ENCODE data around the gene RABL2B. TPM values are rescaled to one million over a fixed set of nuclear protein-coding genes. Genes with fewer than 3 reads are reported as not detected.

RABL2B gene
- total RNA-seq, 2 donors from 2014 or later = 10.6 to 18.5 TPM

- 62 to 74% methylated on average over 10 to 12 of the region's 13 CpGs for WGBS, 2 donors
Measured at GRCh38 chr22:50737728-50738648, 45.4 kb downstream of the RABL2B start, which contains the start of gene ACR. Gene ACR, plus strand, starts transcription at chr22:50738204. Its CDS starts 32 bp downstream, at chr22:50738236.

GRCh38 chr22:50735739-50736030, 47.8 kb downstream of the RABL2B start:
- Histone ChIP-seq H3K36me3 (replicated peaks in 1 of 2; ENCODE audit: insufficient read depth in 1 of 2, low read depth in 2 of 2) (no peaks in the 10 kb centered on the region), H3K4me1 (peaks cover 10% of the 10 kb centered on the region), H3K27ac (no peak overlapping the region), H3K4me3 (no peak overlapping the region), H3K9me3 (no peaks in the 10 kb centered on the region), H3K27me3 (peaks cover 0 to 5% of the 10 kb centered on the region in 2 donors)
- no peak for DNase-seq
- 81% methylated on average over 6 of the region's 6 CpGs for WGBS, 2 donors
- TF ChIP-seq POLR2A (IDR thresholded peaks at IDR 0.05) (no peak), CTCF (IDR thresholded peaks at IDR 0.05) (no peak)
- no peak for ATAC-seq
- intact Hi-C loops (cut with DNase I) = no loop called here

More at GRCh38 chr22:50737728-50738648, 45.4 kb downstream of the RABL2B start, which contains the start of gene ACR:
- no peak for TF ChIP-seq CTCF (IDR thresholded peaks at IDR 0.05)
- Histone ChIP-seq H3K36me3 (replicated peaks in 1 of 2; ENCODE audit: insufficient read depth in 1 of 2, low read depth in 2 of 2) (no peaks in the 10 kb centered on the region), H3K4me1 (no peaks in the 10 kb centered on the region), H3K27me3 (no peaks in the 10 kb centered on the region), H3K4me3 (no peak within 1 kb of the TSS), H3K9me3 (no peaks in the 10 kb centered on the region), H3K27ac (no peak within 1 kb of the TSS)
- intact Hi-C loops (cut with DNase I) = no loop called here
- ATAC-seq (no peak), DNase-seq (peak in 1 of 4 donors; percentile 6)

- peaks cover 0 to 5% of the 10 kb centered on the region in 2 donors for H3K27me3 ChIP-seq
- H3K4me1 ChIP-seq = peaks cover 10% of the 10 kb centered on the region
- intact Hi-C loops (cut with DNase I) = no loop called here
- H3K9me3 ChIP-seq = no peaks in the 10 kb centered on the region
- H3K36me3 ChIP-seq (replicated peaks in 1 of 2; ENCODE audit: insufficient read depth in 1 of 2, low read depth in 2 of 2) = no peaks in the 10 kb centered on the region
- DNase-seq (no peak), ATAC-seq (no peak)
- no peak for TF ChIP-seq POLR2A (IDR thresholded peaks at IDR 0.05)
- TF ChIP-seq CTCF (IDR thresholded peaks at IDR 0.05) = no peak
- WGBS, 2 donors = 77 to 78% methylated on average over 13 of the region's 13 CpGs
- no peak overlapping the region for H3K4me3 ChIP-seq
- H3K27ac ChIP-seq = no peak overlapping the region
Measured at GRCh38 chr22:50734986-50735738, 48.3 kb downstream of the RABL2B start.

- no peaks in the 10 kb centered on the region for H3K9me3 ChIP-seq
- H3K4me1 ChIP-seq = peaks cover 10% of the 10 kb centered on the region
- H3K27me3 ChIP-seq = peaks cover 0 to 5% of the 10 kb centered on the region in 2 donors
- H3K27ac ChIP-seq = no peak overlapping the region
- WGBS, 2 donors = 61 to 69% methylated on average over 10 of the region's 10 CpGs
- ATAC-seq (no peak), DNase-seq (peak in 1 of 4 donors; percentile 7)
- no peak overlapping the region for H3K4me3 ChIP-seq
- TF ChIP-seq CTCF (IDR thresholded peaks at IDR 0.05) = no peak
- TF ChIP-seq POLR2A (IDR thresholded peaks at IDR 0.05) = no peak
- intact Hi-C loops (cut with DNase I) = no loop called here
- no peaks in the 10 kb centered on the region for H3K36me3 ChIP-seq (replicated peaks in 1 of 2; ENCODE audit: insufficient read depth in 1 of 2, low read depth in 2 of 2)
Measured at GRCh38 chr22:50734343-50734771, 49.1 kb downstream of the RABL2B start.

Data from body of pancreas (tissue), 4 donors.